ENCODE measurements around the gene VSIR. TPM values are rescaled to one million over a fixed set of nuclear protein-coding genes. Genes with fewer than 3 reads are reported as not detected.

VSIR gene
- total and polyA plus RNA-seq, 2 donors (not counting 1 experiment from before 2014, with no cell fraction given) = 40.5 to 61.2 TPM

GRCh38 chr10:71771821-71772617, 1.3 kb downstream of the VSIR start:
- WGBS (ENCODE audit: insufficient coverage) = 36% methylated on average over 2 of the region's 2 CpGs
- peak; percentile 27 for DNase-seq
- H3K4me3 ChIP-seq (ENCODE audit: control extremely low read depth in 1 of 5, extremely low read depth in 1 of 5, insufficient read depth in 1 of 5, low read depth in 2 of 5, low read length in 4 of 5) = peak overlapping the region; percentile 82 to 97 (median 90)
- ChIA-PET CTCF (interaction anchor here (1.0 to 4.8 kb wide), 23 partner anchors 8 to 125 kb away, joined by 3 to 36 read pairs (median 8); no protein-coding TSS in a partner anchor), POLR2A (interaction anchor here (0.7 to 3.0 kb wide), 8 partner anchors 8 to 105 kb away, joined by 3 to 12 read pairs (median 6); no protein-coding TSS in a partner anchor)
- peak overlapping the region; percentile 88 to 95 for H3K27ac ChIP-seq (ENCODE audit: low read length in 2 of 2)
- H3K9me3 ChIP-seq (ENCODE audit: control extremely low read depth in 1 of 3, control insufficient read depth in 2 of 3, insufficient read depth in 1 of 3, low read length in 2 of 3) = no peaks in the 10 kb centered on the region
- no peak overlapping the region for H2AFZ ChIP-seq (ENCODE audit: insufficient read depth, low read depth, low read length, poor library complexity, severe bottlenecking)
- no peak for ATAC-seq (ENCODE audit: low read depth)
- H3K36me3 ChIP-seq (replicated peaks in 1 of 2; ENCODE audit: control extremely low read depth in 1 of 2, control insufficient read depth in 1 of 2, extremely low read depth in 1 of 2, insufficient read depth in 2 of 2, low read length in 1 of 2) = peaks cover 0 to 11% of the 10 kb centered on the region in 2 experiments
- H3K27ac Mint-ChIP-seq = peak overlapping the region; percentile 92
- peaks cover 84% of the 10 kb centered on the region for H3K79me2 ChIP-seq (ENCODE audit: control insufficient read depth, insufficient read depth, low read length)
- TF ChIP-seq CTCF (IDR thresholded peaks at IDR 0.05) (no peak), EZH2 (IDR thresholded peaks at IDR 0.05; ENCODE audit: borderline replicate concordance, insufficient read depth, low read depth, low read length, poor library complexity, severe bottlenecking) (no peak)
- H4K20me1 ChIP-seq (ENCODE audit: control insufficient read depth, insufficient read depth, low read length, poor library complexity, severe bottlenecking) = no peaks in the 10 kb centered on the region
- peak overlapping the region; percentile 94 for H3K9ac ChIP-seq (ENCODE audit: low read length)
- no peaks in the 10 kb centered on the region for H3K27me3 Mint-ChIP-seq
- peaks cover 90 to 98% of the 10 kb centered on the region in 2 donors for H3K4me1 ChIP-seq (ENCODE audit: control insufficient read depth in 2 of 2, insufficient read depth in 2 of 2, low read length in 2 of 2)
- H3K4me1 Mint-ChIP-seq = peaks cover 93% of the 10 kb centered on the region
- H3K27me3 ChIP-seq (replicated peaks in 1 of 4; ENCODE audit: control extremely low read depth in 1 of 4, control insufficient read depth in 3 of 4, insufficient read depth in 4 of 4, low read length in 3 of 4) = no peaks in the 10 kb centered on the region
- no peaks in the 10 kb centered on the region for H3K9me3 Mint-ChIP-seq (ENCODE audit: insufficient read depth)
- H3K4me2 ChIP-seq (replicated peaks; ENCODE audit: low read depth, low read length, poor library complexity, severe bottlenecking) = peak overlapping the region; percentile 83
- intact Hi-C loops (cut with micrococcal nuclease) = loop anchor here (5.0 kb wide), 1 partner anchor 395 kb away; no protein-coding TSS in a partner anchor
- H3K4me3 Mint-ChIP-seq = peak overlapping the region; percentile 94
